Uterus (tissue), 4 donors: ENCODE results near the gene FHIT. TPM values are rescaled to one million over a fixed set of nuclear protein-coding genes. Genes with fewer than 3 reads are reported as not detected.

Experiments used
- DNase-seq, 2 donors: peaks; one replicate each; pipeline ENCODE4 v3.0.0-alpha.2; 2019 to 2020
- H3K27ac ChIP-seq, 2 donors: fragments of 200-600 bp; sonication (generic); 1 replicate in 1 of 2; 2 replicates in 1 of 2; pipeline ENCODE4 v1.5.1; 2016 to 2018
- H3K27me3 ChIP-seq, 2 donors: fragments of 200-600 bp; sonication (generic); one replicate each; pipeline ENCODE4 v1.5.1; 2018 to 2019; ENCODE audit warnings: control low read depth in 1 of 2
- H3K36me3 ChIP-seq, 2 donors: fragments of 200-600 bp; sonication (generic); one replicate each; pipeline ENCODE4 v1.5.1; 2019; ENCODE audit warnings: control low read depth in 1 of 2
- H3K4me1 ChIP-seq, 2 donors: fragments of 200-600 bp; sonication (generic); one replicate each; pipeline ENCODE4 v1.5.1; 2018 to 2019; ENCODE audit warnings: control low read depth in 1 of 2
- H3K4me3 ChIP-seq, 2 donors: fragments of 200-600 bp; sonication (generic); 1 replicate in 1 of 2; 2 replicates in 1 of 2; pipeline ENCODE4 v1.5.1; 2018 to 2019; ENCODE audit warnings: mild to moderate bottlenecking in 1 of 2
- H3K9me3 ChIP-seq, 2 donors: fragments of 200-600 bp; sonication (generic); one replicate each; pipeline ENCODE4 v1.5.1; 2019; ENCODE audit warnings: control low read depth in 1 of 2
- CTCF ChIP-seq, 4 experiments: fragments of 200-600 bp in 2 of 4; fragments of 450-650 bp in 2 of 4; sonication (generic) in 2 of 4; IDR thresholded peaks; one replicate each; pipeline ENCODE4 v1.5.1; 2016 to 2019; ENCODE audit warnings: antibody characterized with exemption in 4 of 4, mild to moderate bottlenecking in 2 of 4, moderate library complexity in 1 of 4
- POLR2A ChIP-seq, 2 donors: fragments of 450-650 bp; IDR thresholded peaks; one replicate each; pipeline ENCODE4 v1.6.1; 2016; ENCODE audit warnings: antibody characterized with exemption in 2 of 2, mild to moderate bottlenecking in 1 of 2, moderate library complexity in 1 of 2
- intact Hi-C: fragments of 100-400 bp; cut with DNase I; formaldehyde crosslinking; loops from one replicate; pipeline ENCODE4 v1.15.1; 2023; ENCODE audit warnings: low total_unique reads
- total RNA-seq, 4 donors: library from RNA; depleted of rRNA in 3 of 4; stranded (reverse); fragments of >200 nt in 3 of 4; gene quantifications; one replicate each; pipeline versions ENCODE4 v1.1.0 to v1.2.4, GENCODE V29; 2014 to 2023
- donor health status: DM: yes; HTN: yes; CAD: no.

Gene FHIT
- total RNA-seq, 4 donors from 2014 or later, result 1.3 to 15.2 (median 7.3) TPM

DNA sequence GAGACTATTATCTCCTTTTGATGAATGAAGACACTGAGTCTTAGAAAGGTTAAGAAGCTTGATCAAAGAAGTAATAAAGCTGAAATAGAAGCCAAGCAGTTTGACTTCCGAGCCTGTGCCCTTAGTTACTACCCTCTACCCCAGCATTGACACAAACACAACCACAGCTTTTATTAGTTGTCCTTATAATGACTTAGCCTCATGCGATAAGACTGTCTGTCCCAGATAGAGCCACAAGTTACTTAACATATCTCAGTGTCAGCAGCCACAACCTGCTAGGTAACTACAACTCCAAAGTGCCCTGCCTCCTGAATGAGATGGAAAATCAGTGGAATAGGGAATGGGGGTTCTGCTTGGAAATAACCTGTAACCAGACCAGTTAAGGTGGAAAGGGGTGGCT lies 1419.9 kb downstream of the FHIT start:
- DNase-seq, result no peak
- TF ChIP-seq CTCF (IDR thresholded peaks at IDR 0.05), result no peak
- Histone ChIP-seq H3K4me3 (no peak overlapping the region), H3K27me3 (no peaks in the 10 kb centered on the region), H3K27ac (no peak overlapping the region), H3K4me1 (no peaks in the 10 kb centered on the region), H3K9me3 (no peaks in the 10 kb centered on the region), H3K36me3 (no peaks in the 10 kb centered on the region)
- intact Hi-C loops, result no loop called here

DNA sequence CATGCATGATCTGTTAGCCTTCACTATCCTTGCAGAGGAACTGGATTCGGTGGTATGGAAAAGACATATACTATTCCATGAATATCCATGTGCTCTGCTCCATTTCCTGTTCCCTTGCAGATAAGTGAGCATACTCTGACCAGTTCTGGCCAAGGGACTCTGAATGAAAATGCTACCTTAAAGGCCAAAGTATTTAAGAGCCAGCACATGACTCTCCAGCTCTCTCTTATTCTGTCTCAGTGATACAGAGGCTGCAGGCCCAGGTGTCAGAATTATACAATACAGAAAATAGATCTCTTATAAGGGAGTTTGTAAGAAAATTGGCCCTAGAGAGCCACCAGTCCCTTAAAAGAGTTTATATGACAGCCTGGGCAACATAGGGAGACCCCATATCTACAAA lies 1421.7 kb downstream of the FHIT start:
- H3K4me1 ChIP-seq, result no peaks in the 10 kb centered on the region
- H3K9me3 ChIP-seq, result no peaks in the 10 kb centered on the region
- H3K36me3 ChIP-seq, result no peaks in the 10 kb centered on the region
- DNase-seq, result no peak
- TF ChIP-seq CTCF (IDR thresholded peaks at IDR 0.05) (no peak), POLR2A (IDR thresholded peaks at IDR 0.05) (no peak)
- H3K4me3 ChIP-seq, result no peak overlapping the region
- intact Hi-C loops, result no loop called here
- no peaks in the 10 kb centered on the region for H3K27me3 ChIP-seq
- H3K27ac ChIP-seq, result no peak overlapping the region

- H3K9me3 ChIP-seq, result no peaks in the 10 kb centered on the region
- no peaks in the 10 kb centered on the region for H3K27me3 ChIP-seq
- H3K4me3 ChIP-seq, result no peak overlapping the region
- DNase-seq, result no peak
- intact Hi-C loops, result no loop called here
- no peaks in the 10 kb centered on the region for H3K4me1 ChIP-seq
- no peak overlapping the region for H3K27ac ChIP-seq
- TF ChIP-seq CTCF (IDR thresholded peaks at IDR 0.05) (no peak), POLR2A (IDR thresholded peaks at IDR 0.05) (no peak)
- no peaks in the 10 kb centered on the region for H3K36me3 ChIP-seq
These were observed 1426.4 kb downstream of the FHIT start for GRCh38 chr3:59824876-59825275.

- peaks cover 0 to 5% of the 10 kb centered on the region in 2 donors for H3K4me1 ChIP-seq
- intact Hi-C loops, result no loop called here
- no peaks in the 10 kb centered on the region for H3K9me3 ChIP-seq
- no peak overlapping the region for H3K27ac ChIP-seq
- no peak overlapping the region for H3K4me3 ChIP-seq
- H3K27me3 ChIP-seq, result no peaks in the 10 kb centered on the region
- H3K36me3 ChIP-seq, result no peaks in the 10 kb centered on the region
- DNase-seq, result no peak
- no peak for TF ChIP-seq CTCF (IDR thresholded peaks at IDR 0.05)
- no peak for TF ChIP-seq POLR2A (IDR thresholded peaks at IDR 0.05)
These were observed 1430.0 kb downstream of the FHIT start for GRCh38 chr3:59821274-59821673.

DNA sequence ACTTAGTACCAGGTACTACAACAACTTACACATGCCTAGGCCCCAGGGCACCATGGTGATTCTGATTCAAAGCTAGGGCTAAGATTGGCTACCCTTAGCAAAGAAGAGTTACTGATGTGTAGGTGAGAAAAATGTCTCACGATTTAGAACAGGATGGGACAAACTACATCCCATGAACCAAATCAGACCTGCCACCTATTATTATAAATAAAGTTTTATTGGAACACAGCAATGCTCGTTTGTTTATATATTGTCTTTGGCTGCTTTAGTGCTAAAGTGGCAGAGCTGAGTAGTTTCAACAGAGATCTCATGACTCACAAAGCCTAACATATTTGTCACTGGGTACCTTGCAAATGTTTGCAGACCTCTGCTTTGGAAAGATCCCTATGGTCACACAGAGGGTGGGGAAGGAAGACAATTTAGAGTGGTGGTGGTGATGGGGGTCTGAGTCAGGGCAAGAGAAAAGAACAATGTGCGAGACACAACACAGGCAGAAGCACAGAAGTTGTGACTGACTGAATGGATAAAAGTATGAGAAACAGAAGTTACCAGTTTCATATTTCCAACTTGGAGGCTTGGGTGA lies 1430.8 kb downstream of the FHIT start:
- H3K27me3 ChIP-seq, result no peaks in the 10 kb centered on the region
- H3K36me3 ChIP-seq, result no peaks in the 10 kb centered on the region
- H3K4me1 ChIP-seq, result peaks cover 0 to 5% of the 10 kb centered on the region in 2 donors
- no peak overlapping the region for H3K4me3 ChIP-seq
- intact Hi-C loops, result no loop called here
- no peaks in the 10 kb centered on the region for H3K9me3 ChIP-seq
- no peak for DNase-seq
- TF ChIP-seq CTCF (IDR thresholded peaks at IDR 0.05), result no peak
- no peak for TF ChIP-seq POLR2A (IDR thresholded peaks at IDR 0.05)
- no peak overlapping the region for H3K27ac ChIP-seq
